Amniotic stem cell (primary cell): ENCODE results near the gene BICC1.
A peak's percentile ranks its signal among the peaks of the same experiment; 100 is the strongest.

Experiments used
- DNase-seq: peaks from one replicate; lab custom pipeline; 2025; lab: John Stamatoyannopoulos, UW

The BICC1 gene

GRCh38 chr10:58599927-58600553, 87.4 kb downstream of the BICC1 start:
- no peak for DNase-seq

GRCh38 chr10:58608351-58608750, 95.7 kb downstream of the BICC1 start:
- DNase-seq, result no peak

GRCh38 chr10:58608826-58609531, 96.3 kb downstream of the BICC1 start:
- DNase-seq, result no peak

GRCh38 chr10:58609532-58610150, 97.0 kb downstream of the BICC1 start:
- DNase-seq, result no peak

GRCh38 chr10:58615237-58615935, 102.7 kb downstream of the BICC1 start:
- no peak for DNase-seq

- no peak for DNase-seq
Observed at GRCh38 chr10:58618158-58618676, 105.5 kb downstream of the BICC1 start.

GRCh38 chr10:58621379-58622077, 108.9 kb downstream of the BICC1 start:
- DNase-seq, result no peak

GRCh38 chr10:58622246-58622645, 109.6 kb downstream of the BICC1 start:
- DNase-seq, result no peak

GRCh38 chr10:58625070-58625469, 112.4 kb downstream of the BICC1 start:
- no peak for DNase-seq

- DNase-seq, result no peak
Observed at GRCh38 chr10:58627392-58627791, 114.7 kb downstream of the BICC1 start.

GRCh38 chr10:58631715-58632114, 119.0 kb downstream of the BICC1 start:
- DNase-seq, result no peak

GRCh38 chr10:58632216-58632615, 119.5 kb downstream of the BICC1 start:
- DNase-seq, result no peak

GRCh38 chr10:58637352-58637751, 124.7 kb downstream of the BICC1 start:
- DNase-seq, result no peak

- DNase-seq, result no peak
Observed at GRCh38 chr10:58638388-58638787, 125.7 kb downstream of the BICC1 start.

- DNase-seq, result peak; percentile 50
Observed at GRCh38 chr10:58641095-58641531, 128.4 kb downstream of the BICC1 start.

- DNase-seq, result no peak
Observed at GRCh38 chr10:58641708-58642107, 129.0 kb downstream of the BICC1 start.

- no peak for DNase-seq
Observed at GRCh38 chr10:58642283-58642682, 129.6 kb downstream of the BICC1 start.

- no peak for DNase-seq
Observed at GRCh38 chr10:58642916-58643428, 130.3 kb downstream of the BICC1 start.

GRCh38 chr10:58644311-58644710, 131.6 kb downstream of the BICC1 start:
- no peak for DNase-seq

- no peak for DNase-seq
Observed at GRCh38 chr10:58645416-58646146, 132.9 kb downstream of the BICC1 start.
